A549 (cell line): ENCODE data around the gene TIAM2. TPM values are rescaled to one million over a fixed set of nuclear protein-coding genes. Genes with fewer than 3 reads are reported as not detected.

Source experiments
- ATAC-seq, 2 experiments: fragments of 200-7000 bp in 1 of 2; fragments of >200 bp in 1 of 2; cut with Nextera tagmentation in 1 of 2; cut with Tn5 transposase in 1 of 2; 3 replicates each; pipeline versions ENCODE4 v1.8.0 to v1.9.1; 2018 to 2020; ENCODE audit warnings: mild to moderate bottlenecking in 1 of 2, moderate library complexity in 1 of 2
- CTCF ChIA-PET: fragments of 300-600 bp; sonication (Branson Sonifier 250); formaldehyde crosslinking; extraction: SDS; loops from one replicate; lab custom pipeline; 2021; ENCODE audit warnings: antibody characterized with exemption, inconsistent platforms; lab: Yijun Ruan, JAX
- POLR2A ChIA-PET: fragments of 350-600 bp; formaldehyde crosslinking; extraction: SDS; loops from one replicate; lab custom pipeline; 2021; ENCODE audit warnings: antibody characterized with exemption, inconsistent platforms; lab: Yijun Ruan, JAX
- DNase-seq, 2 experiments: peaks; one replicate each; pipeline versions ENCODE4 v3.0.0 to v3.0.0-alpha.2; 2011 to 2016; ENCODE audit warnings: low read depth in 1 of 2, low spot score in 1 of 2
- FAIRE-seq: peaks from 2 replicates; lab custom pipeline; 2011; peaks lifted over from hg19 to GRCh38; lab: Jason Lieb, UNC
- H3K27ac ChIP-seq, 2 experiments: fragments of >200 bp; sonication (Bioruptor Twin); formaldehyde crosslinking; 3 replicates each; pipeline ENCODE4 v1.5.1; 2016 to 2017
- H3K4me1 ChIP-seq: fragments of >200 bp; sonication (Bioruptor Twin); formaldehyde crosslinking; 3 replicates; pipeline ENCODE4 v1.6.1; 2016
- H3K4me2 ChIP-seq: fragments of >200 bp; sonication (Bioruptor Twin); formaldehyde crosslinking; 3 replicates; pipeline ENCODE4 v1.6.1; 2016
- H3K4me3 ChIP-seq: fragments of >200 bp; sonication (Bioruptor Twin); formaldehyde crosslinking; 3 replicates; pipeline ENCODE4 v1.5.1; 2016
- H3K9me3 ChIP-seq: fragments of >200 bp; sonication (Bioruptor Twin); formaldehyde crosslinking; 3 replicates; pipeline ENCODE4 v1.6.1; 2016
- CBX2 ChIP-seq: fragments of 200-600 bp; sonication (generic); IDR thresholded peaks from 2 replicates; pipeline ENCODE4 v1.6.1; 2016; ENCODE audit warnings: low read depth, mild to moderate bottlenecking, borderline replicate concordance
- CEBPB ChIP-seq, 2 experiments: fragments of >200 bp in 1 of 2; sonication (Bioruptor Twin) in 1 of 2; formaldehyde crosslinking in 1 of 2; IDR thresholded peaks; 2 replicates each; pipeline ENCODE4 v1.6.1; 2012 to 2016
- CHD2 ChIP-seq: fragments of 150-350 bp; IDR thresholded peaks from 2 replicates; pipeline ENCODE4 v1.6.1; 2014; ENCODE audit warnings: low read length; ENCODE audit not compliant: partially characterized antibody
- CHD4 ChIP-seq: fragments of 200-600 bp; sonication (generic); IDR thresholded peaks from 2 replicates; pipeline ENCODE4 v1.6.1; 2016; ENCODE audit warnings: antibody characterized with exemption, mild to moderate bottlenecking, borderline replicate concordance
- EHF ChIP-seq: fragments of 250-450 bp; sonication (Bioruptor Pico); IDR thresholded peaks from 2 replicates; pipeline ENCODE4 v1.5.0; 2020; ENCODE audit warnings: mild to moderate bottlenecking
- EHMT2 ChIP-seq: fragments of 200-600 bp; sonication (generic); IDR thresholded peaks from 2 replicates; pipeline ENCODE4 v1.6.1; 2016; ENCODE audit warnings: antibody characterized with exemption, low read depth, mild to moderate bottlenecking, moderate library complexity
- FOSL2 ChIP-seq, 2 experiments: fragments of 450-650 bp in 1 of 2; fragments of >200 bp in 1 of 2; sonication (Bioruptor Twin) in 1 of 2; formaldehyde crosslinking; IDR thresholded peaks; 2 replicates each; pipeline versions ENCODE4 v1.5.0 to v1.6.1; 2016 to 2020; ENCODE audit warnings: mild to moderate bottlenecking in 1 of 2, moderate library complexity in 1 of 2
- FOXS1 ChIP-seq: fragments of 250-450 bp; sonication (Bioruptor Pico); IDR thresholded peaks from 2 replicates; pipeline ENCODE4 v1.5.0; 2020; ENCODE audit warnings: mild to moderate bottlenecking, moderate library complexity
- GATA3 ChIP-seq: IDR thresholded peaks from 2 replicates; pipeline ENCODE4 v1.6.1; 2012; ENCODE audit warnings: borderline replicate concordance
- HDAC2 ChIP-seq: fragments of 200-600 bp; sonication (generic); IDR thresholded peaks from 2 replicates; pipeline ENCODE4 v1.6.1; 2016
- JUN ChIP-seq, 2 experiments: fragments of >200 bp; sonication (Bioruptor Twin); formaldehyde crosslinking; IDR thresholded peaks; 2 replicates in 1 of 2; 3 replicates in 1 of 2; pipeline ENCODE4 v1.6.1; 2016 to 2017
- KDM1A ChIP-seq: fragments of 200-600 bp; sonication (generic); IDR thresholded peaks from 2 replicates; pipeline ENCODE4 v1.6.1; 2016; ENCODE audit warnings: low read depth, mild to moderate bottlenecking
- KDM5A ChIP-seq: fragments of 200-600 bp; sonication (generic); IDR thresholded peaks from 2 replicates; pipeline ENCODE4 v1.6.1; 2016; ENCODE audit warnings: antibody characterized with exemption, mild to moderate bottlenecking
- MAFK ChIP-seq: fragments of 450-650 bp; IDR thresholded peaks from 2 replicates; pipeline ENCODE4 v1.6.1; 2014; ENCODE audit not compliant: partially characterized antibody
- MAZ ChIP-seq: fragments of 150-350 bp; IDR thresholded peaks from 2 replicates; pipeline ENCODE4 v1.6.1; 2014; ENCODE audit warnings: antibody characterized with exemption, low read depth, low read length, borderline replicate concordance
- MYC ChIP-seq: IDR thresholded peaks from 2 replicates; pipeline ENCODE4 v1.6.1; 2012; ENCODE audit warnings: mild to moderate bottlenecking, inconsistent platforms, low read length, improper control_type of control experiment, borderline replicate concordance
- NFE2L2 ChIP-seq: fragments of 150-350 bp; conservative IDR thresholded peaks from 2 replicates; pipeline ENCODE4 v1.6.1; 2014; ENCODE audit warnings: low read length
- NPAS2 ChIP-seq: fragments of 250-450 bp; sonication (Bioruptor Pico); IDR thresholded peaks from 2 replicates; pipeline ENCODE4 v1.8.0; 2022; ENCODE audit warnings: mild to moderate bottlenecking, moderate library complexity, borderline replicate concordance
- NR3C1 ChIP-seq: fragments of >200 bp; sonication (Bioruptor Twin); formaldehyde crosslinking; IDR thresholded peaks from 3 replicates; pipeline ENCODE4 v1.6.1; 2017
- PHF8 ChIP-seq: fragments of 200-600 bp; sonication (generic); IDR thresholded peaks from 2 replicates; pipeline ENCODE4 v1.6.1; 2016; ENCODE audit warnings: low read depth, mild to moderate bottlenecking, antibody characterized with exemption, moderate library complexity, borderline replicate concordance
- POLR2A ChIP-seq: IDR thresholded peaks from 2 replicates; pipeline ENCODE4 v1.6.1; 2012; ENCODE audit warnings: mild to moderate bottlenecking, low read length
- REST ChIP-seq: fragments of 200-600 bp; sonication (generic); IDR thresholded peaks from 2 replicates; pipeline ENCODE4 v1.6.1; 2016; ENCODE audit warnings: antibody characterized with exemption, mild to moderate bottlenecking, moderate library complexity
- RFX5 ChIP-seq: fragments of 450-650 bp; IDR thresholded peaks from 2 replicates; pipeline ENCODE4 v1.7.1; 2014; ENCODE audit warnings: antibody characterized with exemption, mild to moderate bottlenecking, moderate library complexity
- RNF2 ChIP-seq: fragments of 200-600 bp; sonication (generic); IDR thresholded peaks from 2 replicates; pipeline ENCODE4 v1.6.1; 2016; ENCODE audit warnings: low read depth, mild to moderate bottlenecking, antibody characterized with exemption, moderate library complexity, borderline replicate concordance
- ZC3H11A ChIP-seq: fragments of 450-650 bp; IDR thresholded peaks from 2 replicates; pipeline ENCODE4 v1.6.1; 2014; ENCODE audit warnings: antibody characterized with exemption, mild to moderate bottlenecking
- ZFP36 ChIP-seq: fragments of 450-650 bp; IDR thresholded peaks from 2 replicates; pipeline ENCODE4 v1.6.1; 2014; ENCODE audit warnings: borderline replicate concordance; ENCODE audit not compliant: partially characterized antibody
- ZNF302 ChIP-seq: fragments of 250-450 bp; sonication (Bioruptor Pico); IDR thresholded peaks from 2 replicates; pipeline ENCODE4 v1.9.0; 2021; ENCODE audit warnings: inconsistent platforms, mild to moderate bottlenecking, moderate library complexity
- ZSCAN20 ChIP-seq: fragments of 250-450 bp; sonication (Bioruptor Pico); IDR thresholded peaks from 2 replicates; pipeline ENCODE4 v1.8.0; 2022; ENCODE audit warnings: mild to moderate bottlenecking, moderate library complexity
- WGBS: methylation state at CpG from one replicate; pipeline ENCODE4 v1.1.6; 2017; ENCODE audit errors: missing lambda C conversion rate; 5-methylcytosine and 5-hydroxymethylcytosine counted together
- polyA plus RNA-seq, 4 experiments: library from polyadenylated mRNA; depleted of rRNA in 3 of 4; stranded (reverse); fragments of >200 nt; fragmentation: RNase III in 1 of 4; extraction: RNeasy Plus Mini Kit Qiagen cat#74134 plus additional on column Dnase treatment in 1 of 4; gene quantifications; 2 replicates in 3 of 4; 3 replicates in 1 of 4; pipeline ENCODE4 v1.2.3, GENCODE V29; 2011 to 2017
- TF ChIP-seq, protein P1 (sequence below): fragments of >200 bp; sonication (Bioruptor Twin); formaldehyde crosslinking; IDR thresholded peaks from 3 replicates; pipeline ENCODE4 v1.5.1; 2016
- TF ChIP-seq, protein P2 (sequence below): fragments of 450-650 bp; IDR thresholded peaks from 2 replicates; pipeline ENCODE4 v1.6.1; 2014; ENCODE audit warnings: antibody characterized with exemption
- TF ChIP-seq, protein P3 (sequence below): fragments of >200 bp; sonication (Bioruptor Twin); formaldehyde crosslinking; IDR thresholded peaks from 2 replicates; pipeline ENCODE4 v1.6.1; 2016

Gene TIAM2
- polyA plus RNA-seq, 2 of the 4 experiments (the other 2 are of a cell fraction), result 2.5 to 3.1 TPM

- no peaks in the 10 kb centered on the region for H3K9me3 ChIP-seq
- no peak for FAIRE-seq
- CTCF ChIA-PET, result interaction anchor here (1.5 kb wide), 2 partner anchors 12 to 15 kb away, joined by 3 to 6 read pairs; no protein-coding TSS in a partner anchor
- TF ChIP-seq ZNF302 (no peak), RNF2 (no peak), CHD4 (no peak)
- TF ChIP-seq, all 56 proteins: peak for 0
- Histone ChIP-seq H3K4me1 (no peaks in the 10 kb centered on the region), H3K27ac (no peak overlapping the region), H3K4me2 (no peak overlapping the region), H3K4me3 (no peak overlapping the region)
- no peak for DNase-seq
- POLR2A ChIA-PET, result no interaction called here
- ATAC-seq, result no peak
- WGBS, result 91% methylated on average over 2 of the region's 2 CpGs
These were observed 292.6 kb downstream of the TIAM2 start for GRCh38 chr6:155287762-155288161.

- no peak overlapping the region for H3K4me2 ChIP-seq
- WGBS, result 90% methylated on average over 5 of the region's 5 CpGs
- no peak overlapping the region for H3K27ac ChIP-seq
- no peak overlapping the region for H3K4me3 ChIP-seq
- no peak for ATAC-seq
- no peaks in the 10 kb centered on the region for H3K9me3 ChIP-seq
- TF ChIP-seq ZC3H11A (no peak), GATA3 (no peak), FOXS1 (CRISPR knock-in tag) (no peak), CHD2 (no peak), EHMT2 (no peak), MAZ (no peak), ZNF302 (no peak), FOSL2 (IDR thresholded peaks at IDR 0.05) (no peak), FOSL2 (CRISPR knock-in tag; IDR thresholded peaks at IDR 0.05) (no peak), MAFK (no peak), KDM5A (no peak), PHF8 (no peak), JUN (IDR thresholded peaks at IDR 0.05) (no peak), NR3C1 (no peak), EHF (CRISPR knock-in tag) (no peak), ZFP36 (no peak), NPAS2 (no peak), NFE2L2 (no peak), RFX5 (no peak), ZSCAN20 (CRISPR knock-in tag) (no peak)
- TF ChIP-seq, protein P1, sequence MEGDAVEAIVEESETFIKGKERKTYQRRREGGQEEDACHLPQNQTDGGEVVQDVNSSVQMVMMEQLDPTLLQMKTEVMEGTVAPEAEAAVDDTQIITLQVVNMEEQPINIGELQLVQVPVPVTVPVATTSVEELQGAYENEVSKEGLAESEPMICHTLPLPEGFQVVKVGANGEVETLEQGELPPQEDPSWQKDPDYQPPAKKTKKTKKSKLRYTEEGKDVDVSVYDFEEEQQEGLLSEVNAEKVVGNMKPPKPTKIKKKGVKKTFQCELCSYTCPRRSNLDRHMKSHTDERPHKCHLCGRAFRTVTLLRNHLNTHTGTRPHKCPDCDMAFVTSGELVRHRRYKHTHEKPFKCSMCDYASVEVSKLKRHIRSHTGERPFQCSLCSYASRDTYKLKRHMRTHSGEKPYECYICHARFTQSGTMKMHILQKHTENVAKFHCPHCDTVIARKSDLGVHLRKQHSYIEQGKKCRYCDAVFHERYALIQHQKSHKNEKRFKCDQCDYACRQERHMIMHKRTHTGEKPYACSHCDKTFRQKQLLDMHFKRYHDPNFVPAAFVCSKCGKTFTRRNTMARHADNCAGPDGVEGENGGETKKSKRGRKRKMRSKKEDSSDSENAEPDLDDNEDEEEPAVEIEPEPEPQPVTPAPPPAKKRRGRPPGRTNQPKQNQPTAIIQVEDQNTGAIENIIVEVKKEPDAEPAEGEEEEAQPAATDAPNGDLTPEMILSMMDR, result no peak
- ChIA-PET POLR2A (no interaction called here), CTCF (no interaction called here)
- H3K4me1 ChIP-seq, result no peaks in the 10 kb centered on the region
- no peak for DNase-seq
- FAIRE-seq, result no peak
These were observed 295.4 kb downstream of the TIAM2 start for GRCh38 chr6:155290491-155290890.

GRCh38 chr6:155291291-155291690 is 296.2 kb downstream of the TIAM2 start:
- Histone ChIP-seq H3K9me3 (no peaks in the 10 kb centered on the region), H3K4me1 (no peaks in the 10 kb centered on the region)
- CTCF ChIA-PET, result interaction anchor here (1.5 kb wide), 1 partner anchor 363 kb away, joined by 4 read pairs; no protein-coding TSS in a partner anchor
- no peak for ATAC-seq
- TF ChIP-seq, protein P2, sequence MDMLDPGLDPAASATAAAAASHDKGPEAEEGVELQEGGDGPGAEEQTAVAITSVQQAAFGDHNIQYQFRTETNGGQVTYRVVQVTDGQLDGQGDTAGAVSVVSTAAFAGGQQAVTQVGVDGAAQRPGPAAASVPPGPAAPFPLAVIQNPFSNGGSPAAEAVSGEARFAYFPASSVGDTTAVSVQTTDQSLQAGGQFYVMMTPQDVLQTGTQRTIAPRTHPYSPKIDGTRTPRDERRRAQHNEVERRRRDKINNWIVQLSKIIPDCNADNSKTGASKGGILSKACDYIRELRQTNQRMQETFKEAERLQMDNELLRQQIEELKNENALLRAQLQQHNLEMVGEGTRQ, result no peak
- no peak for TF ChIP-seq MAZ
- no peak for TF ChIP-seq FOXS1 (CRISPR knock-in tag)
- TF ChIP-seq RFX5, result no peak
- TF ChIP-seq POLR2A, result no peak
- no peak for TF ChIP-seq MYC
- TF ChIP-seq CBX2, result no peak
- TF ChIP-seq CEBPB (IDR thresholded peaks at IDR 0.05), result no peak
- TF ChIP-seq, protein P3, sequence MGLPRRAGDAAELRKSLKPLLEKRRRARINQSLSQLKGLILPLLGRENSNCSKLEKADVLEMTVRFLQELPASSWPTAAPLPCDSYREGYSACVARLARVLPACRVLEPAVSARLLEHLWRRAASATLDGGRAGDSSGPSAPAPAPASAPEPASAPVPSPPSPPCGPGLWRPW, result no peak
- no peak for TF ChIP-seq REST
- no peak for TF ChIP-seq KDM1A
- no peak for TF ChIP-seq NPAS2
- TF ChIP-seq HDAC2, result no peak
- TF ChIP-seq EHF (CRISPR knock-in tag), result no peak
- no peak for TF ChIP-seq RNF2
- TF ChIP-seq, all 56 proteins: peak for 0
- 88% methylated on average over 3 of the region's 3 CpGs for WGBS
- no peak overlapping the region for H3K27ac ChIP-seq
- no peak for FAIRE-seq
- no peak overlapping the region for H3K4me2 ChIP-seq
- H3K4me3 ChIP-seq, result no peak overlapping the region
- POLR2A ChIA-PET, result no interaction called here
- no peak for DNase-seq
